NCI-H526 (cell line): Measurements from ENCODE around the gene RNF126.
"Not testable (repeated sequence)": the region's sequence is repeated elsewhere in the genome, so short reads cannot be mapped to it uniquely, and the experiment has no call there.

ENCODE experiments used
- DNase-seq, 2 experiments: peaks; one replicate each; lab custom pipeline; 2025; lab: John Stamatoyannopoulos, UW

RNF126 gene

DNA sequence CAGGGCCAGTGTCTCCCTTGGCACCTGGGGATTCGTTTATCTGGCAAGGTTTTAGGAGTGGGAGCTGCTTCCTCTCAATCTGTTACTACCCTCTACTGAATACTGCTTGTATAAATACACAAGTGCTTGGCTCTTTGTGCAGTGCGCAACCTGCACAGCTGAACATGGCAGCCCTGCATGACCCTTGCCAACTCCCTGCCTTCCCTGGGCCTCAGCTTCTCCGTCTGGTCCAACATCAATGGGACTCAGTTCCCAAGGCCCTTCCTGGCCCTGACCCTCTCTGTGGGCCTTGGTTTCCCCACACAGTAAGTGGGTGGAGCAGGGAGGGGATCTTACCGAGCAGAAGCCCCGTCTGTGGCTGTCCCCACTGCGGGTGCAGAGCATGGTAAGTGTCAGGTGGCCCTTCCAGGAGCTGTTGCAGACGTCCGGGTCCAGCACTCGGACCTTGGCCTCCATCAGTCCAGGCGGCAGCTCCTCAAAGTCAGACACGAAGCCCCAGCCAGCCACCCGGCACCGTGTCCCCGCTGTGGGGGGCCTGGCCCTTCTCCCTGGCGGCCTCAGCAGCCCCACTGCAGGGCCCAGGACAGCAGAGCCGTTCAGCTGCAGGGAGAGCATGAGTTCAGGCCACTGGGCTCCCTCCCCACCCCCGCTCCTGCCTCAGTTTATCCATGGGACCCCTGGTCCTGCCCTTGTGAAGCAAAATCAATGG is 23.7 kb upstream of the RNF126 start:
- no peak for DNase-seq

DNA sequence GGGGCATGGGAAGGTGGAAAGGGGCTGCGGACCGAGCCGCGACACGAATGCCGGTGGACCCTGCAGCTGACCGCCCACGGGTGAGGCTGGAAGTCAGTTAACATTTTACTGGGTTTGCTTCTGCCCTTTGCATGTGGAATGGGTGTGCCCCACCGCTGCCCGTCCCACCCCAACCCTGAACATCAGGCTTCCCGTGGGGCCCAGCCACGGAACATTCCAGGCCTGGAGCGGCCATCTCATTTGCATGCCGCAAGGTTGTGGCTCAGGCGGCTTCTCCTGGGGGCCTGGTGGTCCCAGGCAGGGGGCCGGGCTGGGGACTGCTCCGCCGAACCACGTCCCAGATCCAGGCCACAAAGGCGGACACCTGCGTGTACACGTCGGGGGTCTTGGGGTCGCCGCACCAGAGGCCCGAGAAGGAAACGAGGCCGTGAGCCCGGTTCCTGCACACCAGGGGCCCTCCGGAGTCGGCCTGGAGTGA is 22.5 kb upstream of the RNF126 start:
- no peak for DNase-seq

DNA sequence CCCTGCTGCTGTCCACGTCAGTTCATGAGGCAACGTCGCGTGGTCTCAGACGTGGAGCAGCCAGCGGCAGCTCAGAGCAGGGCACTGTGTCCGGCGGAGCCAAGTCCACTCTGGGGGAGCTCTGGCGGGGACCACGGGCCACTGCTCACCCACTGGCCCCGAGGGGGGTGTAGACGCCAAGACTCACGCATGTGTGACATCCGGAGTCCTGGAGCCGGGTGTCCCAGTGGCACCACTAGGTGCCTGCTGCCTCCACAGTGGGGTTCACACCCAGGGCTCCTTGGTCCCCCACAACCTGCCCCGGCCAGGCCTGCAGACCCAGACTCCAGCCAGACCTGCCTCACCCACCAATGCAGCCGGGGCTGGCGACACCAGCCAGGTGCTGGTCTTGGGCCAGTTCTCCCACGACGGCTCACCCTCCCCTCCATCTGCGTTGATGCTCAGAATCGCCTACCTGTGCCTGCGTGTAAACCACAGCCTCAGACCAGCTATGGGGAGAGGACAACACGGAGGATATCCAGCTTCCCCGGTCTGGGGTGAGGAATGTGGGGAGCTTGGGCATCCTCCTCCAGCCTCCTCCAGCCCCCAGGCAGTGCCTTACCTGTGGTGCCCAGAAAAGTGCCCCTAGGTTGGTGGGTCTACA is 19.8 kb upstream of the RNF126 start:
- DNase-seq = no peak

DNA sequence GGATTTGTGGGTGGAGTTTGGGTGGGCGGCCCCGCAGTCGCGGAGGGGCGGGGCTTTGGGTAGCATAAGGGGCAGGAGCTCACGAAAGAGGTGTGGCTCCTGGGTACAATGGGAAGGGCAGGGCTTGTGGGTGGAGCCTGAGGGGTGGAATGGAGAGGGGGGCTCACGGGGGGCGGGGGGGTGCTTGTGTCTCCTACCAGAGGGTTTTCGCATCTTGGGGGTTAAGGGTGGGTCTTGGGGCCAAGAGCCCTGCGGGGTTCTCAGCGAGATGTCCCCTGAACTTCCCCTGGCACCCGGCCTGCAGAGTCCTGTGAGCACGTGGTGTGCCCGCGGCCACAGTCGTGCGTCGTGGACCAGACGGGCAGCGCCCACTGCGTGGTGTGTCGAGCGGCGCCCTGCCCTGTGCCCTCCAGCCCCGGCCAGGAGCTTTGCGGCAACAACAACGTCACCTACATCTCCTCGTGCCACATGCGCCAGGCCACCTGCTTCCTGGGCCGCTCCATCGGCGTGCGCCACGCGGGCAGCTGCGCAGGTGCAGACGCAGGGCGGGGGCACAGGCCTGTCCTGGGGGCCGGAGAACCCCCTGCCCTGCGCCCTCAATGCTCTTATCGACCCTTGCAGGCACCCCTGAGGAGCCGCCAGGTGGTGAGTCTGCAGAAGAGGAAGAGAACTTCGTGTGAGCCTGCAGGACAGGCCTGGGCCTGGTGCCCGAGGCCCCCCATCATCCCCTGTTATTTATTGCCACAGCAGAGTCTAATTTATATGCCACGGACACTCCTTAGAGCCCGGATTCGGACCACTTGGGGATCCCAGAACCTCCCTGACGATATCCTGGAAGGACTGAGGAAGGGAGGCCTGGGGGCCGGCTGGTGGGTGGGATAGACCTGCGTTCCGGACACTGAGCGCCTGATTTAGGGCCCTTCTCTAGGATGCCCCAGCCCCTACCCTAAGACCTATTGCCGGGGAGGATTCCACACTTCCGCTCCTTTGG is 18.3 kb upstream of the RNF126 start:
- DNase-seq = no peak

DNA sequence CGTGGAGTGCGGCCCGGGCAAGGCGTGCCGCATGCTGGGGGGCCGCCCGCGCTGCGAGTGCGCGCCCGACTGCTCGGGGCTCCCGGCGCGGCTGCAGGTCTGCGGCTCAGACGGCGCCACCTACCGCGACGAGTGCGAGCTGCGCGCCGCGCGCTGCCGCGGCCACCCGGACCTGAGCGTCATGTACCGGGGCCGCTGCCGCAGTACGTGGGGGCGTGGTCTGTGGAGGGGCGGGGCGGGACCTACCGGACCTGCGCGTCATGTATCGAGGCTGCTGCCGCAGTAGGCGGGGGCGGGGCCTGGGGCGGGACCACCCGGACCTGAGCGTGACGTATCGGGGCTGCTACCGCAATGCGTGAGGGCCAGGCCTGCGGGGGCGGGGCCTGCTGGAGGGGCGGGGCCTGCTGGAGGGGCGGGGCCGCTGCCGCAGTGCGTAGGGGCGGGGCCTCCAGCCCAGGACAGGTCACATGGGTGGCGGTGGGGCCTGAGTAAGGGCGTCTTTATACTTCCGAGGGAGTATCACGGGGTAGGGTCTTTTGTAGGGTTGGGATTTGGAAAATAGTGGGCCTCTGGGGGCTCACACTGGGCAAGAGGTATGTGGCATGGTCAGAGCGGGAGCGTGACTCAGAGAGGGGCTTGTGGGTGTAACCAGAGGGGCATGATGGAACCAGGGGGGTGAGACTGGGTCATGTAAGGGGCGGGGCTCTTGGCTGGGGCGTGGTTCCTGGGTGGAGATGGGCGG is 17.4 kb upstream of the RNF126 start:
- DNase-seq = peak; percentile 88 to 96

DNA sequence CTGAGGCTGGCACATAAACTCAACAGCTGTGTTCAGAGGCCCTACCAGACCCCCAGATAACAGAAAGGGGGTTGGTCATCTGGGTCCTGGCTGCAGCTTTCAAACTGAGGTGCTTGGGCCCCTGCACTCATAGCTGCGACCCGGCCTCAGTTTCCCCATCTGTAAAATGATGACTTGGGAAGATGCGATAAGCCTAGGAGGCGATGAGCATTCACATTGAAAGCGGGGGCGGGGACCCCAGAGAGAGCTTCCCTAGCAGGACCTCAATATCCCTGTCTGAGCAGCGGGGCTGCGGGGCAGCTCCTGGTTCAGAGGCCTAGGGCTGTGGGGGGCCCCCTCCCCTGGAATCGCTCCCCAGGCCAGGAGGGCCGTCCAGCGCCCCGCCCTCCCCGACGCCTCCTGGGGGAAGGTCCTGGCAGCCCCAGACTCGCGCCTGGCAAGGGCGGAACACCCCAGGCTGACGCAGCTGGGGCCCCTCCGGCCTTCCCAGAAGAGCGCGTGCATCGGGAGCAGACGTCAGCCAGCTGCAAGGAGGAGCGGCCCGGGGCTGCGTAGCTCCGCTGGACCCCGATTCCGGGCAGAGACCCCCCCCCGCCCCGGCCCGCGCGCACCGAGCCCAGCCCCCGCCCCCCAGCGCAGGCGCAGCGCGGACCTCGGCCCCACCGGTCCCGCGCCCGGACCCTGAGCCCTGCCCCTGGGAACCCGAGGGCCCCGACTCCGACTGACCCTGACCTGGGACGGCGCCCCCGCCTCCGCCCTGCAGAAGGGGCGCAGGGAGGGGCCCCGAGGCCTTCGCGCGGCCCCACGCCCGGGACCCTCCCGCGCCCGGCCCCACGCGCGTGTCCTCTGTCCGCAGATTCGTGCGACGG is 16.6 kb upstream of the RNF126 start:
- DNase-seq = peak in 1 of 2 experiments; percentile 34

DNA sequence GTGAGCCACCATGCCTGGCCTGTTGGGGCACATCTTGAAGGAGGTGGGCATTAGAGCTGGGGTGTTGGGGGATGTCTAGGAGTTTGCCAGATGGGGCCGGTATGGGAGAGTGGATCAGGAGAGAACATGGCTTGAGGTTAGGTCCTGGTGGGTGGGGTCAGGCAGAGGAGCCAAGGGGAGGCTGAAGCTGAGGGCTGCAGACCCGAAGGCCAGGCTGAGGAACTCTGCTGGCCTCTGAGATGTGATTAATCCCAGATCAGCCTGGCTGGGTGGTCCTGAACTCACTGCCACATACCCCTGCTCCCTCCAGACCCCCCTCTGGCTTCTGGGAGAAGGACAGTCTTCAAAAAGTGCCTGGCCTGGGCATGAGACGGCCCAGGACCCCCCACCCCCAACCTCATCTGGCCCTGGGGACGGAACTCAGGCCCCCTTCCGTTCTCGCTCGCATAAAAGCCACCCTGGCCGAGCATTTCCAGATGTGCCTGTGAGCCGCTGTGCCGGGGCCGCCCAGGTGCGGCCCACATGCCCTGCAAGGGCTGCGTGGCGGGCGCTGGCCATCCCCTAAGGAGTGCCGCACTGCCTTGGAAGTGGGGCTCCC is 15.9 kb upstream of the RNF126 start:
- DNase-seq = no peak

DNA sequence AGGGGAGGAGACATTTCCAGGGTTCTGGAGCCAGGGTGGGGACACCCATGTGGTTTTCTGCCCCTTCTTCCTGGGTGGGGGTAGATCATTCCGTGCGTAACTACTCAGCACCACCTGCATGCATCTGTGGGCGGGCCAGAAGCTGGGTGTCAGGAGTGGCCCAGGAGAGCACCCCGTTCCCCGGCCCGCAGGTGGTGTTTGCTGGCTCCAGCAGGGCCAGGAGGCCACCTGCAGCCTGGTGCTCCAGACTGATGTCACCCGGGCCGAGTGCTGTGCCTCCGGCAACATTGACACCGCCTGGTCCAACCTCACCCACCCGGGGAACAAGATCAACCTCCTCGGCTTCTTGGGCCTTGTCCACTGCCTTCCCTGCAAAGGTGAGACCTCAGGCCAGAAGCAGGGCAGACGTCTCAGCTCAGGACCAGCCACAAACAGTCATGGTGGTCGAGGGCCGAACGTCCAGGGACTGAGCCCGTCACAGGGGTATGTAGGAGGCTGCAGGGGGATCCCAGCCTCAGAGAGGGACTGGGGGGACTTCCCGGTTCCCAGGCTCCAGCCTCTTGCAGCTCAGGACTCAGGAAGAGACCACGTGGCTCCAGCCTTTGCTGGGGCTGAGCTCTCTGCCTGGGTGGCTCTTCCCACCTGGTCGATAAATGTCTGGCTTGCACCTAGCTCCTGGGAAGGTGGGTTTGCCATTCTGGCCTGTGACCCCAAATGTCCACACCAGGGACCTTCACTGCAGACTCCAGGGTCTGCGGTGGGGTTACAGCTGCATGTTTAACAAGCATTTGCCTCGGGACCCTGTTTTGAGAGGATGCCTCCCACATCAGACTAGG is 14.8 kb upstream of the RNF126 start:
- DNase-seq = no peak

DNA sequence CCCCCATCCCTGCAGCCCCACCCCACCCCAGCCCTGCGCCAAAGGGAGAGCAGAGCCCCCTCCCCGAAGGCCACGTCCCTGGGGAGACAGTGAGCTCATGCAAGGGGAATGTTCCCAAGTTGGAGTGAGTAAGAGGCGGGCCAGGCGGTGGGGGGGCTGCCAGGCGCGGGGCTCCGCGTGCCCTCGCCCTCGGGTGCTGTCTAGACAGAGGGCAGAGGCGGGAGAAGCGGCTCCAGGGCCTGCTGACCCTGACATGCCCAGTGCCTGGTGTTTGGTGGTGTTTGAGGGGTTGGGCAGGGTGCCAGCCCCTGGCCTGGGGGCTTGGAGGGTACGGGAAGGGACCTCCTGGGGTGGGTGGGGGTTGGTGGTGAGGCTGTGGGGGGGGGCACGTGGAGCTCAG is 14.2 kb upstream of the RNF126 start:
- no peak for DNase-seq

DNA sequence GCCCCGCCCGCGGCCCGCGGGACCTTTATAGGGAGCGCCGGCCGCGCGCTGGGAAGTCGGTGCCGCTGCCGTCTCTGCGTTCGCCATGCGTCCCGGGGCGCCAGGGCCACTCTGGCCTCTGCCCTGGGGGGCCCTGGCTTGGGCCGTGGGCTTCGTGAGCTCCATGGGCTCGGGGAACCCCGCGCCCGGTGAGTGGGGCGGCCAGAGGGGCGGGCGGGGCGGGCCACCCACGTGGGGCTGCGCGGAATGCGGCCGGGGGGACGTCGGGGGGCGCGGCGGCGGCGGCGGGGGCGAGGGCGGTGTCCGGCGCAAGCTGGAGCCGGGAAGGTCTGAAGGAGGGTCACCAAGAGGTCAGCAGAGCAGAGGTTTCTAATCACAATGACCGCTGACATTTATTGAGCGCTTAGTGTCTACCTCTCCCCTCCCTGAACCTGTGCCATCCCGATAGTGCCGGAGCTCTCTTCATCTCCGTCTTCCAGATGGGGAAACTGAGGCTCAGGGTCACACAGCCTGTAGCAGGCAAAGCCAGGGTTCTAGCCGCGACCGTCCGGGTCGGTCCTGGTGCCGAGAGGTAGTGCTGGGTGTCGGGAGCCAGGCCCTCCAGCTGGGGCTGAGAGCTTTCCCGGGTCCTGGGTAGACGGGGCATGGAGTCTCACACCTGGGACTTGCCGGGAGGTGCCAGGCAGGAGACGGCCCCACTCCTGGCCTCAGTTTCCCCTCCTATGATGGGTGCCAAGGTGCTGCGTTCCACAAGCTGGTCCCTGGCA is 13.5 kb upstream of the RNF126 start, which contains the start of gene FSTL3:
Gene FSTL3 (plus strand): TSS at position 54 of the 767 bp plus-strand sequence. CDS start 32 bp downstream, at position 86.
- DNase-seq = no peak

DNA sequence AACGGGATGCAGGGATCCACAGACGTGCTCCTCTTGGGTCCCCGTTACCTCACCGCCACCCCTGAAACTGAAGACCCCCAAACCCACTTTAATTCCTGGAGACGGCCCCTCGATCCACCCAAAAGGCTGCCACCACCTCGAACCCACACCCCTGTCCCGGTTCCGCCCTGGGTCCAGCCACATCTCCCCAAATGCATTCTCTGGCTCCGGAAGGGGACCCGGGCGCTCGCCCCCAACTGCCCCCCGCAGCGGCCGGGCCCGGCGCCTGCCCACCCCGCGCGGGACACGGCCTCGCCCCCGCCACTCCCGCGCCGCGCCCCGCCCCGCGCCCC is 13.0 kb upstream of the RNF126 start:
- DNase-seq = no peak

DNA sequence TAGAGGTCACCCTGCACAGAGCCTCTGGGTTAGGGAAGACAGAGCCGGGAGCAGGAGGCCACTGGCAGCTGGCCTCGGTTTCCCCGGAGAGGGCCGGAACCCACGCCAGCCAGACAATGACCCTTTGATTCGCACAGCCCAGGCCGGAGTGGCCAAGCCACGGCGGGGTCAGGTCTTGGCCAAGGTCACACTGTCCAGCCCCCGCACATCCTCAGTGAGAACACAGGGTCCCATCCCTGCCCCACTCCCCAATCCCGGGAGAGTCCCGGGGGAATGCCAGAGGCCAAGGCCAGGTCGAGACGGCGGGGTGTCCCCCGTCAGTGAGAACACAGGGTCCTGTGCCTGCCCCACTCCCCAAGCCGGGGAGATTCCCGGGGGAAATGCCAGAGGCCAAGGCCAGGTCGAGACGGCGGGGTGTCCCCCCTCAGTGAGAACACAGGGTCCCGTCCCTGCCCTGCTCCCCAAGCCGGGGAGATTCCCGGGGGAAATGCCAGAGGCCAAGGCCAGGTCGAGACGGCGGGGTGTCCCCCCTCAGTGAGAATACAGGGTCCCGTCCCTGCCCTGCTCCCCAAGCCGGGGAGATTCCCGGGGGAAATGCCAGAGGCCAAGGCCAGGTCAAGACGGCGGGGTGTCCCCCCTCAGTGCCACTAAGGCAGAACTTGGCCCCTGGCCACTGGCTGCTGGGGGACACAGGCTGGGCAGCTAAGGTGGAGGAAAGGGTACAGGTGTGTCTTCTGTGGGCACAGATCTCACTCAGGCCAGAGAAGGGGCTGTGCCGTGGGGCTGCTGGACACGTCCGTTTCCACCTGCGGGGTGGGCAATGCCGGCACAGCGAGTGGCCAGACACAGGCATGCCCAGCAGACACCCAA is 11.5 kb upstream of the RNF126 start:
- DNase-seq = no peak

DNA sequence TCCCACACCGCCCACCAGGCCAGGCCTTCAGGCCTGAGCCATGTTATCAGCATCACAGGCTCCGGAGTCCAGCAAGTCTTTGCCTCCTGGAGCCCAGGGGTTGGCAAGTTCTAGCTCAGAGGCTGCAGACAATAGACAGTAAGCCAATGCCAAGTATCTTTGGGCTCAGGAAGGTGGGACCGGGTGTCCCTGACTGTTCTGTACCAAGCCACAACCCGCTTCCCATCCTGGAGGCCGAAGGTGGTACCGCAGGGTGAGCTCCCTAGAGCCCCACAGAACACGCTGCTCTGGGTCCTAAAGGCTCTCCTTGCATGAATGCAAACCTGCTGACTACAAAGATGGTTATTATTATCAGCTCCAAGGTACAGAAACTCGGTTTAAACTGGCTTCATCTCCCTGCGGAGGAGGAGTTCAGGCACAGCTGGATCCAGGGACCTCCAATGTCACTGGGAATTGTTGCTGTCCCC is 7.6 kb upstream of the RNF126 start:
- DNase-seq = no peak

DNA sequence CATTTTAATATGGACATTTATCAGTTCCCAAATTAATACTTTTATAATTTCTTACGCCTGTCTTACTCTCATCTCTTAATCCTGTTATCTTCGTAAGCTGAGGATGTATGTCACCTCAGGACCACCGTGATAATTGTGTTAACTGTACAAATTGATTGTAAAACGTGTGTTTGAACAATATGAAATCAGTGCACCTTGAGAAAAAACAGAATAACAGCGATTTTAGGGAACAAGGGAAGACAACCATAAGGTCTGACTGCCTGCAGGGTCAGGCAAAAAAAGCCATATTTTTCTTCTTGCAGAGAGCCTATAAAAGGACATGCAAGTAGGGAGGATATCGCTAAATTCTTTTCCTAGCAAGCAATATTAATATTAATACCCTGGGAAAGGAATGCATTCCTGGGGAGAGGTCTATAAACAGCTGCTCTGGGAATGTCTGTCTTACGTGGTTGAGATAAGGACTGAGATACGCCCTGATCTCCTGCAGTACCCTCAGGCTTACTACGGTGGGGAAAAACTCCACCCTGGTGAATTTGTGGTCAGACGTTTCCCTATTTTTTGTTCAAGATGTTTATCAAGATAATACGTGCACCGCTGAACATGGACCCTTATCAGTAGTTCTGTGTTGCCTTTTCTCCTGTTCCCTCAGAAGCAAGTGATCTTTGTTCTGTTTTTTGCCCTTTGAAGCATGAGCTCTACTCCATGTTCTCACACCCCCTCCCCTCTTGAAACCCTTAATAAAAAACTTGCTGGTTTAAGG is 5.8 kb upstream of the RNF126 start:
- not testable (repeated sequence) for DNase-seq

DNA sequence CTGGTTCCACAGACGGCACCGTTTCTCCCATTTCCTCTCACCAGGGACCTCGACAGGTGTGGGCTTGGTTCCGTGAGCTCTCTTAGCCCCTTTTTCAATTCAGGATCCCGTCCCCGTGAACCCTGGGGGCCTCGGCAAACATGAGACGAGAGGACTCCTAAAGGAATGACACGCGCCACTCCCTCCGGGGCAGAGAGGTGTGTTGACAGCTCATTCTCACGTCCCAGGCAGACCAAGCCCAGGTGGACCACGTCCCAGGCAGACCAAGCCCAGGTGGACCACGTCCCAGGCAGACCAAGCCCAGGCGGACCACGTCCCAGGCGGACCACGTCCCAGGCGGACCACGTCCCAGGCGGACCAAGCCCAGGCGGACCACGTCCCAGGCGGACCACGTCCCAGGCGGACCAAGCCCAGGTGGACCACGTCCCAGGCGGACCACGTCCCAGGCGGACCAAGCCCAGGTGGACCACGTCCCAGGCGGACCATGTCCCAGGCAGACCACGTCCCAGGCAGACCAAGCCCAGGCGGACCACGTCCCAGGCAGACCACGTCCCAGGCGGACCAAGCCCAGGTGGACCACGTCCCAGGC is 4.1 kb upstream of the RNF126 start:
- not testable (repeated sequence) for DNase-seq

DNA sequence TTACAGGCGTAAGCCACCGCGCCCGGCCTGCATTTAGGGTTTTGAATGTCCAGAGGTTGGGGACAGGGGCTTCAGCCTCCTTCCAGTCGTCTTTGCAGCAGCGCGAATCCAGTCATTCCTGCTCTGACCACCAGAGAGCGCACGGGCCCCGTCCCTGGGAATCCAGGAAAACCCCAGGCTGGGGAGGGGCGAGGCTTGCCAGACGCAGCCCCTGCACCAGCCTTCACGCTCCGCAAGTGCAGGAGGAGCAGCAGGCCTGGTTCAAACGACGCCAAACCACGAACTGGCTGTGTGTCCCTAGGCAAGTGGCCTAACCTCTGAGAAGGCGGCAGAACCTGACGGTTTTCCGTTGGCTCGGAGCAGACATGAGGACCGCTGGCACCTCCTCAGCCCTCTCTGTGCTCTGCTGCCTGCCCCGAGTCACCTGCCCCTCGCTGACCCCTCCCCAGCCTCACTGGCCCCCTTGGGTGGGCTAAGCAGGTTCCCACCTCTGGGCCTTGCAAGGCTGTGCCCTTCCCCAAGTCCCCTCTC is 2.0 kb upstream of the RNF126 start:
- DNase-seq = peak in 1 of 2 experiments; percentile 87
